SH-SY5Y (cell line): ENCODE measurements around the gene PSTPIP1.

Source experiments
- GATA2 ChIP-seq: IDR thresholded peaks from 2 replicates; pipeline ENCODE4 v1.6.1; 2011; ENCODE audit warnings: mild to moderate bottlenecking, low read depth, low read length
- GATA3 ChIP-seq: IDR thresholded peaks from 2 replicates; pipeline ENCODE4 v1.6.1; 2011; ENCODE audit warnings: low read depth, mild to moderate bottlenecking, low read length, moderate library complexity

- no peak for TF ChIP-seq GATA2
- TF ChIP-seq GATA3: no peak
These were observed 22.3 kb upstream of the PSTPIP1 start for GRCh38 chr15:76972389-76973361.
